GM18526 (cell line): Measurements from ENCODE around the gene KCNIP1.

Experiments
- POLR2A ChIP-seq: IDR thresholded peaks from 3 replicates; pipeline ENCODE4 v1.6.1; 2011; ENCODE audit not compliant: insufficient read length; ENCODE audit errors: extremely low read depth

KCNIP1 gene

DNA sequence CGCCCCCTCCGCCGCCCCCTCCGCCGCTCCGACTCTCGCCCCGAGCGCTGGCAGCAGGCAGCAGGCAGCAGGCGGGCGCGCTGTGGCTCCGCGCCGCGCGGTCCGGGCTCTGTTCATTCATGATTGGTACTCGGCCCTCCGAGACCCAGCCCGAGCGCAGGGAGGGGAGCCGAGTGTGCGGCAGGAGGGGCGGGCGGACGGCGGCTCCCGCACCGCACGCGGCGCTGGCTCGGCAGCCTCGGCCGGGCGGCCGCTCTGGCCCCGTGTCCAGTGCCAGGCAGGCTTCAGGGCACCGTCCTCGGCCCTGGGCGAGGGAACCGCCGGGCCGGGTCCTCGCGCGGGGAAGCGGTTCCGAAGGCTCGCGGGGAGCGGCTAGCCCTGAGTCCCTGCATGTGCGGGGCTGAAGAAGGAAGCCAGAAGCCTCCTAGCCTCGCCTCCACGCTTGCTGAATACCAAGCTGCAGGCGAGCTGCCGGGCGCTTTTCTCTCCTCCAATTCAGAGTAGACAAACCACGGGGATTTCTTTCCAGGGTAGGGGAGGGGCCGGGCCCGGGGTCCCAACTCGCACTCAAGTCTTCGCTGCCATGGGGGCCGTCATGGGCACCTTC, at the start of gene KCNIP1:
Gene KCNIP1 (plus strand): TSS at position 31 of the 607 bp plus-strand sequence.
- TF ChIP-seq POLR2A = no peak

DNA sequence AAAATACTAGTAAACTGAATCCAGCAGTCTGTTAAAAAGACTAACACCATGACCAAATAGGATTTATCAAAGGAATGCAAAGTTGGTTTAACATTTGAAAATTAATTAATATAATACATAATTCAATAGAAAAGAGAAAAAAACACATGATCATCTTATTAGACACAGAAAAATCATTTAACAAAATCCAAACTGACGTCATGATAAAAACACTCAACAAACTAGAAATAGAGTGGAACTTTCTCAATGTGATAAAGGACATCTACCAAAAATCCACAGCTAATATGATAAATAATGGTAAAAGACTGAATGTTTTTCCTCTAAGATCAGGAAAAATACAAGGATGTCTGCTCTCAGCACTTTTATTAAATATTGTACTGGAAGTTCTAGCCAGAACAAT, 40.4 kb upstream of the KCNIP1 start:
- TF ChIP-seq POLR2A = no peak

DNA sequence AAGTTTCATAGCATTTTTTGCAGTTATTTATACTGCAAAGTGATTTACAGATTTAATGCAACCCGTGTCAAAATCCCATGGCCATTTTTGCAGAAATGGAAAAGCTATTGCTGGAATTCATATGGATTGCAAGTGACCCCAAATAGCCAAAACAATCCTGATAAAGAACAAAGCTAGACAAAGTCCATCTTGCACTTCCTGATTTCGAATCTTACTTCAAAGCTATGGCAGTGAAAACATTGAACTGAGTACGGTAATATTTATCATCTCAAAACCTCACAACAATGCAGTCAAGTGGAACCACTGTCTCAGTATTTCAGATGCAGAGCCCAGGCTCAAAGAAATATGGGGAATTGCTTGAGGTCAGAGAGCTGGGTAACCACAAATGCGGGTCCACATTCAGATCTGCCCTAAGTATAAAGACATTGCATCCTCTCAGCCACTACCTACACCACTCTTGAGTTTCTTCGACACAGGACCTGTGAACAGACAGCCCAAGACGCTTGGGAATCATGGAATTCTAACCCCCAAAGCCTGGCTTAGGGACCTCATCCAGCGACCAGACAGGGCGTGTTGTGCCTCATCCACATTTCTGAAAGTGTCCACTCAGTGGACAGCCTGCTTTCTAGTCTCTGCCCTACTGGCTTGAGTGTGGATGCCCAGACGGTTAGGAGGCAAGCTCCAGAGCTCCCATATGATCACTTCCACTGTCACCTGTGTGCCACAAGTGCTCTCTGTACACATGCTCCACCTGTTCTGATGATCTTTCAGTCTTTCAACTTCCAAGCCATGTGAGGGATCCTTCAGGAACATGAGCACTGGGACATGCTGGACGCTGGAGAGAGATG, 39.3 kb upstream of the KCNIP1 start:
- TF ChIP-seq POLR2A = no peak

DNA sequence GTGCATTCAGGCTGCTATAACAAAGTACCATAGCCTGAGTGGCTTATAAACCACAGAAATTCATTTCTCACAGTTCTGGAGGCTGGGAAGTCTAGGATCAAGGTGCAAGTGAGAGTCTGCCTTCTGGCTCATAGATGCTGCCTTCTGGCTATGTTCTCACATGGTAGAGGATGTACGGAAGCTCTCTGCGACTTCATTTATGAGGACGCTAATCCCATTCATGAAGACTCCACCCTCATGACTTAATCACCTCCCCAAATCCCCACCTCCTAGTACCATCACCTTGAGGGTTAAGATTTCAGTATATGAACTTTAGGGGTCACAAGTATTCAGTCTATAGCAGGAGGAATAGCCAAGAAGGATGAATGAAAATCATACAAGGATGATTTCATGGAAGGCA, 37.3 kb upstream of the KCNIP1 start:
- no peak for TF ChIP-seq POLR2A

DNA sequence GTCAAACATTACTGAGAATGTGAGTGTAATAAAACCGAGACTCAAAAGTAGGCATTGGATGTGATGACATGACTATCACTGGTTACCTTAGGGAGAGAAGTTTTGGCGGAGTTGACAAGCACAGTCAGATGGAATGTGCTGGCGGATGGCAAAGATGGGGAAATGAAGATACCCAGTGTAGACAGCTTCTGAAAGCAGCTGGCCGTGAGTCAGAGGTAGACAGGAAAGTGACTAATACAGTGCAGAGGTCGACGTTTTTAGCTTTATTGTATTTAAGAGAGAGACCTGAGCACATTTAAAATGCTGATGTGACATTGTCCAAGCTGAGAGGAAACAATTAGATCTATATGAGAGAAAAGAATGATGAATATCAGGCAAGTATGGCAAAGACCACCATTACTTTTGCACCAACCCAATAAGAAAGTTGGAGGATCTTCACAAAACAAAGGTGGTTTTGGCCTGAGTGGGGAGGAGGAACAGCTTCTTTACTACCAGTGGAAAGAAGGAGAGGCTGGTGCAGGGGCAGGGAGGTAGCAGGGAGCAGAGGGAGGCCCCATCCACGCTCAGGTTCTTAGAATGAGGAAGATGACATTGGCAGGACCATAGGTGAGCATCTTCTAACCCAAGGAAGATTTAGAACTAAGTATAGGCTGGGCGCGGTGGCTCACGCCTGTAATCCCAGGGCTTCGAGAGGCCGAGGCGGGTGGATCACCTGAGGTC, 36.7 kb upstream of the KCNIP1 start:
- TF ChIP-seq POLR2A = no peak

DNA sequence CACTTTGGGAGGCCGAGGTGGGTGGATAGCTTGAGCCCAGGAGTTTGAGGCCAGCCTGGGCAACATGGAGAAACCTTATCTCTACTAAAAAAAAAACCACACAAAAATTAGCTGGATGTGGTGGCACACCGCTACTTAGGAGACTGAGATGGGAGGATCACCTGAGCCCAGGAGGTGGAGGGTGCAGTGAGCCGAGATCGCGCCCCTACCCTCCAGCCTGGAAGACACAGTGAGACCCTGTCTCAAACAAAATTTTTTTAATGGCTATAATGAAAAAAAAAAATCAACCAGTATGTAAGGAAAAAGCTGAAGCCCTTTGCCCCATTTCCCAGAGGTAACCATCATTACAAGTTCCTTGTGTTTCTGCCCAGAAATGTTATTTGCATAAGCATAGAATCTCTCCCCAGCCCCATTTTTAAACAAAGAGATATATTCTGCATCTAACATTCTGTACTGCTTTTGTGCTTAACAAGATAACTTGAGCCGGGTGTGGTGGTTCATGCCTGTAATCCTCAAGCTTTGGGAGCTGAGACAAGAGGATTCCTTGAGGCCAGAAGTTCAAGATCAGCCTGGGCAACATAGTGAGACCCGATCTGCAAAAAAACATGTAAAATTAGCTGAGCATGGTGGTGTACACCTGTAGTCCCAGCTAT, 35.1 kb upstream of the KCNIP1 start:
- no peak for TF ChIP-seq POLR2A

DNA sequence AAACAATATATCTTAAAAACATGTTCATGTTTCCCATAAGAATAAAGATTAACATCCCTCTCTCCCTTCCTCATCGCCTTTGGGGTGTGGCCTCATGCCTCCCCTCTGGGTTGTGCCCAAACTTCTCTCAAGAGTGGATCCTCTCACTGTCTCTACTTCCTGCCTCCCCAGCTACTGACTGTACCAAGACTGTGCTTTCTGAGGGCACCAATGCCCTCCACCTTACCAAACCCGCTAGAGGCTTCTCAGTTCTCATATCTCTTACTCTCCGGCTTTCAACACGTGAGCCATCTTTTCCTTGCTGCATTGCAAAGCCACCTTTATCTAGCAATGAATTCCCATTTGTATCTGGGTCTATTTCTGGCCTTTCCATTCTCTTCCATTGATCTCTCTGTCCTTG, 34.4 kb upstream of the KCNIP1 start:
- no peak for TF ChIP-seq POLR2A

DNA sequence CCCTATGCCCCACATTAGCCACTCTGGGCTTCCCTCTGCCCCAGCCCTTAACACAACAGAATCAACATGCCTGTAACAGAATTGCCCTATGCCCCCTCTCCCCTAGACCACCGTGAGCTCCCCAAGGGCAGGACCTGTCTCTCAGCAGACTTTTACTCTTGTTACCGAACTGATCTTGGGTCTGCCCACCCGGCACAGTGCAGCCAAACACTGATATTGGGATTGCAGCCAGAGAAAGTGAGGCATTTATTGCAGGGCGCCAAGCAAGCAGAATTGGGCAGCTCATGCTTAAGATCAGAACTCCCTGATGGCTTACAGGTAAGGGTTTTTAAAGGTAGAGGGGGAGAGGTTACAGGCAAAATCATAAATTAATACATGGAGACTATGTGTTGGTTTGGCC, 33.5 kb upstream of the KCNIP1 start:
- no peak for TF ChIP-seq POLR2A

DNA sequence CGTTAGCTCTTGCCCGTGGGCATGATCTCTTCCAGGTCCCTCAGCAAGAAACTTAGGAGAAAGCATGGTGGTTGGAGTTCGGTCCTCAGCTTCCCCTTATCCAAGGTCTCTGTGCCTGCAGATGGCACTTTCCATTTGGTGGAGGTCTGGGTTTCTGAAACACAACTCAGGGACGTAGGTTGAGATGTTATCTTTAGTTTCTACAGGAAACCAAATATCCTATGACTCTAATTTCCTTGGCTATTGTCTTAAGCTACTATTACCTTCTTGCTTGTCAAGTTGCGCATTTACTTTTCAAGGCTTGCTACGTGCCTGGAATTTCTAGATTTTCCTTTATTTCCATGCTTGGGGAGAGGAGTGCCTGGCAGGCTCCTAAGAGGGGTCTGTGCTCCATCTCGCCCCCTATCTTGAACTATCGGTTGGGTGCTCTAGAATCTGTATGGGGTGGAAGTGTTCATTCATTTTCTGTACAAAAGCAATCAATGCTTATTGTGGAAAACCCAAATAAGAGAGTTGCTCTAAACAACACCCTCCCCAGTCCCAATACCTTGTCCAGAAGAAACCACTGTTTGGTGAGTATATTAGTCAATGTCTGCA, 32.9 kb upstream of the KCNIP1 start:
- TF ChIP-seq POLR2A = no peak

DNA sequence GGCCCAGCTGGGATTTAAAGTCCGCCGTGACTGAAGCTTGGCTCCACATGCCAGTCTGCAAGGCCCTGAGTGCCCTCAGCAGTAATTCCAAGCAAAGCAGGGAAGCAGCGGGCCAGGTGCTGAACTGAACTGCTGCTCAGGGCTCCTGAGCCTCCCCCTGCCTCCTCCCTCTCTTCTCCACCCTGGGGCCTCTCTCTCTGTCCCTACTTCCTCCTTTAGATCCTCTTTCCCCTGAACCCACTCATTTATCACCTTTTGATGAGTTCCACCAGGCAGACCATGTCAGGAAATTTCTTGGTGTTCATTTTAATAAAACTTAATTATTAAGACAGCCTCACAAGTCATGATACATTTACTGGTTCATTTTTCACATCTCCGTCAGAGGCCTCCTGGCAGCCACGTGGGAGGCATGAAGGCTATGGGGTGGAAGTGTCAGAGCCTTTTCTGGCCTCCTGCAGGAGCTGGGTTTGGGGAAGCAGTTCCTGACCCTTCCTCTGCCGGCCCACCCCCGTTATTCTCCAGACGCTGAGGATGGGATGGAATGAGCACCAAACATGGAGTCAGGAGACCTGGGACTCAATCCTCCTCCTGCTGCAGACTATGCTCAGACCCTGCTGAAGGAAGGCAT, 32.2 kb upstream of the KCNIP1 start:
- no peak for TF ChIP-seq POLR2A

DNA sequence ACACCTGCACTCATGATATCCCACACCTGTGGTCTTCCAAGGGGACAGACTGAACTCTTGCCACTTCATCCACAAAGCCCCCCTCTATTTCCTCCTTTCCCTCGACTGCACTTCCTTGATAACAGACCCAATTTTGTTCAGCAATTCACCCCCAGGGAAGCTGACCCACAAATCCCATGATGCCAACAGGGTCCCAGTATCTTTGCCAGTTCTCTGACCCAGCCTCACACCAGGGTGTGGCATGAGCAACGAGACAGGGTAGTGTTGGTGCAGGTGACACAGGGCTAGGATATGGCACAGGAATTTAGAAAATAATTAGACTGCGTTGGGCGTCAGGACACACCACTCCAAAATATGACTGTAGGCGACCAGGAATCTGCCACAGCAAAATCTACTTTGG, 30.2 kb upstream of the KCNIP1 start:
- no peak for TF ChIP-seq POLR2A

DNA sequence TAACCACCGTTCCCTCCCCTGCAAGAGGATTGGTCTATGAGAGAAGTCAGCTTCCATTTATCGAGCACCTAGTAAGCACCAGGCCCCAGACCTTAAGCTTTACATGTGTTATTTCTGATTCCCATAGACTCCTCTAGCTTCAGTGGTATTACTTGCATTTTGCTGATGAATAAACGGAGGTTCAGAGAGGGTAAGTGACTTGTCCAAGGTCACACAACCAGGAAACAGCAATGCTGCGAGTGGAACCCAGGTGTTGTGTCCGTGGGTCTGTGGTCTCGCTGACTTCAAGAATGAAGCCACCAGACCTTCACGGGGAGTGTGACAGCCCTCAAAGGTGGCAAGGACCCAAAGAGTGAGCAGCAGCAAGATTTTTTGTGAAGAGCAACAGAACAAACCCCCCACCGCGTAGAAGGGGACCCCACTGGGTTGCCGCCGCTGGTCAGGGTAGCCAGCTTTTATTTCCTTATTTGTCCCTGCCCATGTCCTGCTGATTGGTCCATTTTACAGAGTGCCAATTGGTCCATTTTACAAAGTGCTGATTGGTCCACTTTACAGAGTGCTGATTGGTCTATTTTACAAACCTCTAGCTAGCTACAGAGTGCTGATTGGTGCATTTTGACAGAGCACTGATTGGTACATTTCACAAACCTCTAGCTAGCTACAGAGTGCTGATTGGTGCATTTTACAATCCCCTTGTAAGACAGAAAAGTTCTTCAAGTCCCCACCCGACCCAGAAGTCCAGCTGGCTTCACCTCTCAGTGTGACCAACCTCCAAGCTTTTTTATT, 29.1 kb upstream of the KCNIP1 start:
- TF ChIP-seq POLR2A = no peak

DNA sequence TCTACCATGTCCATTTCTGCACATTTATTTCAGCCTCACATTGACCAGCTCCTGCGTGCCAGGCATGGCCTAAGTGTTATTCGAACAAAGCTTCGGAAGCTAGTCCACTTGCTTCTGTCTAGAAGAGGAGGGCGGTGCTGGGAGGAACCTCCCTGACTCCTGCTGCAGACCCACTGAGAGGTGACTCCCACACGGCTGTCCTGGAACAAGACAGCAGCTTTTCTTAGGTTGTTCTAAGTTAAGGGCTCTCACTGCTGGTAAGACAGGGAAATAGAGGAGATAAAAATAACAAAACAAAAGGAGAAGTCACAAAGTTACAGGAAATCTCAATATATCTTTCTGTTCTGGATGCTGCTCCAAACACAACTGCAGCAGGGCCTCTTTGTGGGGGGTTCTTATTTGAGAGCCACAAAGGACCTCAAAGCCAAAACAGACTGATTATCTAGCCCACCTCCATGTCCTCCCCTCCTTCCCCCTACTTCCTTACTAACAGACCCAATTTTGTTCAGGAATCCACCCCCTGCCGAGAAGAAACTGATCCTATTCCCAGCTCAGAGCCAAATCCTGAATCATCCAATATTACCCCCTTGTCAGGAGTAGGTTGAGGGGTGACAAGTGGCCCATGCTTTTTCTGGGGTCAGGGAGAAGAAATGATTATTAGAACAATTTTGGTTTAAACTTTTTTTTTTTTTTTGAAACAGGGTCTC, 28.4 kb upstream of the KCNIP1 start:
- no peak for TF ChIP-seq POLR2A
